ENCODE data around the gene TRPC4AP. TPM values are rescaled to one million over a fixed set of nuclear protein-coding genes. Genes with fewer than 3 reads are reported as not detected.
"Not testable (repeated sequence)": the region's sequence is repeated elsewhere in the genome, so short reads cannot be mapped to it uniquely, and the experiment has no call there.

Gene TRPC4AP
- total RNA-seq, 6 donors from 2014 or later, result 64.3 to 118 (median 80.5) TPM

- H3K36me3 ChIP-seq, result peaks cover 0 to 10% (median 5%) of the 10 kb centered on the region in 4 donors
- H3K4me3 ChIP-seq, result no peak overlapping the region
- peak overlapping the region in 1 of 4 donors; percentile 23 for H3K27ac ChIP-seq
- H3K4me1 ChIP-seq, result peaks cover 27 to 59% (median 40%) of the 10 kb centered on the region in 4 donors
- no peak for ATAC-seq (ENCODE audit: low FRiP score in 2 of 2)
- DNase-seq, result no peak
- TF ChIP-seq POLR2A (IDR thresholded peaks at IDR 0.05) (no peak), POLR2AphosphoS5 (IDR thresholded peaks at IDR 0.05) (no peak), CTCF (IDR thresholded peaks at IDR 0.05) (no peak), EP300 (IDR thresholded peaks at IDR 0.05) (no peak)
- no peaks in the 10 kb centered on the region for H3K27me3 ChIP-seq
- 85 to 89% methylated on average over 11 of the region's 11 CpGs for WGBS, 2 donors
- no peaks in the 10 kb centered on the region for H3K9me3 ChIP-seq
These were observed 7.0 kb downstream of the TRPC4AP start for GRCh38 chr20:35085477-35086225.

- ATAC-seq (ENCODE audit: low FRiP score in 2 of 2) (no peak), DNase-seq (no peak)
- Histone ChIP-seq H3K4me1 (peaks cover 25 to 59% (median 40%) of the 10 kb centered on the region in 4 donors), H3K27ac (peak overlapping the region in 1 of 4 donors; percentile 23), H3K4me3 (no peak overlapping the region), H3K9me3 (no peaks in the 10 kb centered on the region), H3K36me3 (peaks cover 0 to 10% (median 5%) of the 10 kb centered on the region in 4 donors), H3K27me3 (no peaks in the 10 kb centered on the region)
- WGBS, 2 donors, result 87 to 89% methylated on average over 3 of the region's 3 CpGs
- TF ChIP-seq POLR2AphosphoS5 (IDR thresholded peaks at IDR 0.05), result no peak
- no peak for TF ChIP-seq CTCF (IDR thresholded peaks at IDR 0.05)
- no peak for TF ChIP-seq POLR2A (IDR thresholded peaks at IDR 0.05)
- no peak for TF ChIP-seq EP300 (IDR thresholded peaks at IDR 0.05)
These were observed 7.6 kb downstream of the TRPC4AP start for GRCh38 chr20:35084998-35085397.

GRCh38 chr20:35080348-35080642 lies 12.3 kb downstream of the TRPC4AP start:
- not testable (repeated sequence) for H3K4me3 ChIP-seq; H3K27me3 ChIP-seq; DNase-seq; ATAC-seq (ENCODE audit: low FRiP score in 2 of 2); H3K27ac ChIP-seq; H3K9me3 ChIP-seq
- WGBS, 2 donors, result 58 to 75% methylated on average over 5 of the region's 5 CpGs
- Histone ChIP-seq H3K36me3 (peaks cover 4 to 29% (median 14%) of the 10 kb centered on the region in 4 donors), H3K4me1 (peaks cover 0 to 40% (median 20%) of the 10 kb centered on the region in 4 donors)

- H3K4me1 ChIP-seq, result peaks cover 0 to 34% (median 20%) of the 10 kb centered on the region in 4 donors
- WGBS, 2 donors, result 89 to 95% methylated on average over 8 of the region's 8 CpGs
- peaks cover 4 to 32% (median 15%) of the 10 kb centered on the region in 4 donors for H3K36me3 ChIP-seq
- H3K27ac ChIP-seq, result no peak overlapping the region
- no peak for DNase-seq
- no peaks in the 10 kb centered on the region for H3K27me3 ChIP-seq
- TF ChIP-seq EP300 (IDR thresholded peaks at IDR 0.05) (no peak), POLR2A (IDR thresholded peaks at IDR 0.05) (no peak), CTCF (IDR thresholded peaks at IDR 0.05) (no peak), POLR2AphosphoS5 (IDR thresholded peaks at IDR 0.05) (no peak)
- no peak for ATAC-seq (ENCODE audit: low FRiP score in 2 of 2)
- H3K4me3 ChIP-seq, result no peak overlapping the region
- H3K9me3 ChIP-seq, result no peaks in the 10 kb centered on the region
These were observed 12.9 kb downstream of the TRPC4AP start for GRCh38 chr20:35079472-35080347.

- DNase-seq, result no peak
- WGBS, 2 donors, result 65 to 79% methylated on average over 5 of the region's 5 CpGs
- peaks cover 4 to 32% (median 15%) of the 10 kb centered on the region in 4 donors for H3K36me3 ChIP-seq
- no peak for ATAC-seq (ENCODE audit: low FRiP score in 2 of 2)
- peak overlapping the region in 2 of 4 donors; percentile 22 to 35 for H3K27ac ChIP-seq
- H3K27me3 ChIP-seq, result no peaks in the 10 kb centered on the region
- no peak for TF ChIP-seq POLR2A (IDR thresholded peaks at IDR 0.05)
- TF ChIP-seq EP300 (IDR thresholded peaks at IDR 0.05), result no peak
- TF ChIP-seq POLR2AphosphoS5 (IDR thresholded peaks at IDR 0.05), result no peak
- no peak for TF ChIP-seq CTCF (IDR thresholded peaks at IDR 0.05)
- H3K9me3 ChIP-seq, result no peaks in the 10 kb centered on the region
- peaks cover 0 to 34% (median 20%) of the 10 kb centered on the region in 4 donors for H3K4me1 ChIP-seq
- no peak overlapping the region for H3K4me3 ChIP-seq
These were observed 14.7 kb downstream of the TRPC4AP start for GRCh38 chr20:35077872-35078271.

Measured in upper lobe of left lung (tissue), 6 donors.